ENCODE data around the gene NARS2.

DNA sequence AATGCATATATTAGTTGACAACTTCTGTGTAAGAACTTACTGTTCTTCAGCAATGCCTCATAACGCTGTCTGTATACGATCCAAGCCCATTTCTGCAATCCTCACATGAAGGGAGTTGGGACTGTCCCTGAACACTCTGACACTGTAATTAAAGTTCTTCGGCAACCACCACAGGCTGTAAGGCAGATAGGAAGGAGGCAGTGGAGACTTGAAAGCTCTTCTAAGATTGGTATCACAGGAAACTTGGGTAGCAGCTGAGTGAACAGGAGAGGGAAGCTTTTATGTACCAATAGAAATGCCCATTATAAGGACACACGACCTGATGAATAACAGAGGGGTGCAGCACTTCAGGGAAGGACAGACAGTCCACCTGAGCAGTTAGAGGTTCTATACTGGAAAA, 145.0 kb downstream of the NARS2 start:
- TF ChIP-seq EZH2 (IDR thresholded peaks at IDR 0.05), result no peak
- no peak for TF ChIP-seq POLR2AphosphoS5 (IDR thresholded peaks at IDR 0.05; ENCODE audit: borderline replicate concordance, low read depth, low read length)
